Stimulated activated CD8-positive, alpha-beta memory T cell treated with anti-CD3 and anti-CD28 coated beads, Interleukin-7, amount 100 ng/mL, for 48 hours (primary cell): Measurements from ENCODE around the gene MAP1LC3A.

Experiments
- DNase-seq, 2 donors: peaks; one replicate each; pipeline ENCODE4 v3.0.0-alpha.2; 2020; ENCODE audit warnings: low read depth in 1 of 2; ENCODE audit errors: extremely low read depth in 1 of 2

The MAP1LC3A gene

GRCh38 chr20:34547844-34548613 lies 10.5 kb upstream of the MAP1LC3A start:
- no peak for DNase-seq

- no peak for DNase-seq
These were observed 9.1 kb upstream of the MAP1LC3A start for GRCh38 chr20:34549291-34549928.

- no peak for DNase-seq
These were observed 8.6 kb upstream of the MAP1LC3A start for GRCh38 chr20:34549929-34550305.

- no peak for DNase-seq
These were observed 5.9 kb upstream of the MAP1LC3A start for GRCh38 chr20:34552569-34552968.

GRCh38 chr20:34553366-34553867 lies 5.1 kb upstream of the MAP1LC3A start:
- no peak for DNase-seq

- no peak for DNase-seq
These were observed 590 bp upstream of the MAP1LC3A start for GRCh38 chr20:34557936-34558319.

GRCh38 chr20:34559311-34560140 lies 1.0 kb downstream of the MAP1LC3A start:
- DNase-seq: no peak

- no peak for DNase-seq
These were observed 1.6 kb downstream of the MAP1LC3A start for GRCh38 chr20:34560141-34560523.

GRCh38 chr20:34560614-34561013 lies 2.1 kb downstream of the MAP1LC3A start:
- DNase-seq: no peak

GRCh38 chr20:34561661-34562060 lies 3.1 kb downstream of the MAP1LC3A start:
- no peak for DNase-seq

GRCh38 chr20:34562641-34563040 lies 4.1 kb downstream of the MAP1LC3A start:
- DNase-seq: no peak

GRCh38 chr20:34564833-34565232 lies 6.3 kb downstream of the MAP1LC3A start:
- DNase-seq: no peak

GRCh38 chr20:34566978-34567891 lies 8.7 kb downstream of the MAP1LC3A start:
- no peak for DNase-seq

GRCh38 chr20:34567892-34568865 lies 9.7 kb downstream of the MAP1LC3A start:
- no peak for DNase-seq

- no peak for DNase-seq
These were observed 11.1 kb downstream of the MAP1LC3A start for GRCh38 chr20:34569598-34569997.

- no peak for DNase-seq
These were observed 12.4 kb downstream of the MAP1LC3A start for GRCh38 chr20:34570859-34571306.

GRCh38 chr20:34571753-34572152 lies 13.2 kb downstream of the MAP1LC3A start:
- no peak for DNase-seq

- no peak for DNase-seq
These were observed 15.2 kb downstream of the MAP1LC3A start for GRCh38 chr20:34573541-34574300.
